DOHH2 (cell line): ENCODE results near the gene MAPK13.

Experiments
- CTCF ChIP-seq: fragments of 200-600 bp; sonication (generic); IDR thresholded peaks from one replicate; pipeline ENCODE4 v1.5.1; 2014; ENCODE audit warnings: antibody characterized with exemption, mild to moderate bottlenecking, low read depth, low read length; ENCODE audit not compliant: poor library complexity, severe bottlenecking
- EZH2phosphoT487 ChIP-seq: fragments of 200-600 bp; sonication (generic); IDR thresholded peaks from 2 replicates; pipeline ENCODE4 v1.6.1; 2017; ENCODE audit warnings: borderline replicate concordance, mild to moderate bottlenecking, antibody characterized with exemption, low read length, moderate library complexity, mixed read lengths

- TF ChIP-seq CTCF (no peak), EZH2phosphoT487 (no peak)
These were observed 17.0 kb downstream of the MAPK13 start for GRCh38 chr6:36147294-36147693.
